ENCODE results near the gene REC8.

DNA sequence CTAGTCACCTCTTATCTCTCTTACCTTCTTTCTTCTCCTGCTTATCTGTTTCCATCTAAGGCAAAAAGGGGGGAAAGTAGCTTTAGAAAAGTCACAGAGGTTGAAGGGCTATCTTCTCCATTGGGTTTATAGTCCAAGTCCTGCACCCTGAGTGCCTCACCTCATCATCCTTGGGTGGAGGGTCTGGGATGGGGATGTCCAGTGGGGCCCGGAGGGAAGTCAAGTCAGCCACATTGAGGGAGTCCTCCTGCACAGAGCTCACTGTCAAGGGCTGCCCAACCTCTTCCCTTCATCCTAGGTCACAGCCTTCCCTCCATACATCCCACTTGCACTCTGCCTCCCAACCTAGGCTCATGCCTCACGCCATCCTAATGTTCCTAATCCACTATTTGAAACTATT lies 26.7 kb upstream of the REC8 start:
- TF ChIP-seq, protein P1, sequence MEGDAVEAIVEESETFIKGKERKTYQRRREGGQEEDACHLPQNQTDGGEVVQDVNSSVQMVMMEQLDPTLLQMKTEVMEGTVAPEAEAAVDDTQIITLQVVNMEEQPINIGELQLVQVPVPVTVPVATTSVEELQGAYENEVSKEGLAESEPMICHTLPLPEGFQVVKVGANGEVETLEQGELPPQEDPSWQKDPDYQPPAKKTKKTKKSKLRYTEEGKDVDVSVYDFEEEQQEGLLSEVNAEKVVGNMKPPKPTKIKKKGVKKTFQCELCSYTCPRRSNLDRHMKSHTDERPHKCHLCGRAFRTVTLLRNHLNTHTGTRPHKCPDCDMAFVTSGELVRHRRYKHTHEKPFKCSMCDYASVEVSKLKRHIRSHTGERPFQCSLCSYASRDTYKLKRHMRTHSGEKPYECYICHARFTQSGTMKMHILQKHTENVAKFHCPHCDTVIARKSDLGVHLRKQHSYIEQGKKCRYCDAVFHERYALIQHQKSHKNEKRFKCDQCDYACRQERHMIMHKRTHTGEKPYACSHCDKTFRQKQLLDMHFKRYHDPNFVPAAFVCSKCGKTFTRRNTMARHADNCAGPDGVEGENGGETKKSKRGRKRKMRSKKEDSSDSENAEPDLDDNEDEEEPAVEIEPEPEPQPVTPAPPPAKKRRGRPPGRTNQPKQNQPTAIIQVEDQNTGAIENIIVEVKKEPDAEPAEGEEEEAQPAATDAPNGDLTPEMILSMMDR (IDR thresholded peaks at IDR 0.05) = no peak
- no peak for TF ChIP-seq POLR2A (IDR thresholded peaks at IDR 0.05)
- no peak for TF ChIP-seq EP300 (IDR thresholded peaks at IDR 0.05)

All from tibial nerve (tissue), 4 donors.